GM18505 (cell line): ENCODE results near the gene SFRP2.

Experiments used
- ATAC-seq: cut with Tn5 transposase; IDR thresholded peaks from one replicate; pipeline ENCODE4 v1.9.1; 2021; ENCODE audit not compliant: unreplicated experiment
- POLR2A ChIP-seq: IDR thresholded peaks from 4 replicates; pipeline ENCODE4 v1.6.1; 2011; ENCODE audit warnings: borderline replicate concordance; ENCODE audit not compliant: insufficient read depth, insufficient read length; ENCODE audit errors: extremely low read depth

The SFRP2 gene

GRCh38 chr4:153776601-153777000, 12.3 kb downstream of the SFRP2 start:
- no peak for ATAC-seq
- TF ChIP-seq POLR2A = no peak

GRCh38 chr4:153773236-153773690, 15.6 kb downstream of the SFRP2 start:
- TF ChIP-seq POLR2A = no peak
- ATAC-seq = no peak

DNA sequence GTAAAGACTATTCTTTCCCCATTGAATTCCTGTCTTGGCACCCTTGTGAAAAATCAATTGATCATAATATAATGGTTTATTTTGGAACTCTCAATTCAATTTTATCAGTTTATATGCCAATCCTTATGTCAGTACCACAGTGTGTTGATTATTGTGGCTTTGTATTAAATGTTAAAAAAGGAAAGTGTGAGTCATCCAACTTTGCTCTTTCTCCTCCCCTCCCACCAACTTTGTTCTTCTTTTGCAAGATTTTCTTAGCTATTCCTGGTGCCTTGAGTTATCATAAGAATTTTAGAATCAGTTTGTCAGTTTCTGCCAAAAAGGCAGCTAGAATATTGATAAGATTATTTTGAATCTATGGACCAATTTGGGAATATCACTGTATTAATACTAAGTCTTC, 17.8 kb downstream of the SFRP2 start:
- no peak for TF ChIP-seq POLR2A
- ATAC-seq = no peak

GRCh38 chr4:153766758-153767157, 22.1 kb downstream of the SFRP2 start:
- TF ChIP-seq POLR2A = no peak
- no peak for ATAC-seq

GRCh38 chr4:153765894-153766293, 23.0 kb downstream of the SFRP2 start:
- no peak for ATAC-seq

GRCh38 chr4:153764601-153765368, 24.1 kb downstream of the SFRP2 start:
- no peak for TF ChIP-seq POLR2A
- no peak for ATAC-seq

More at GRCh38 chr4:153765894-153766293, 23.0 kb downstream of the SFRP2 start:
- no peak for TF ChIP-seq POLR2A

DNA sequence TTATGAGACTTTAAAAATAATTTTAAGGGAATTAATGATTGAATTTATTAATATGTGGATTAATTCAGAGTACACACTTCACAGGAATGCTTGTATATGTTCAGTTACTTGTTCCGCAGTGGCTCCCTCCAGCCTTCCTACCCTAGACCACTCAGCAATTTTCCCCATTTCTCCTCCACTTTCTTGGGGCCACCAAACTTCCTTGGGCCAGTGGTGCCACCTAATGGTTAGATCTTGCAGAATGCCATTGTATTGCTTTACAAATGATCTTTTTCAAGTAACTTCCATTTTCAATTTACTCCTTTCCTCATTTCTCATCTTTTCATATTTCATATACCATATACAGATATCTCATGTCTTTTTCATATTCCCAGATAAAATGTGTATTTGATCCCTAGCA, 25.5 kb downstream of the SFRP2 start:
- TF ChIP-seq POLR2A = no peak
- no peak for ATAC-seq

DNA sequence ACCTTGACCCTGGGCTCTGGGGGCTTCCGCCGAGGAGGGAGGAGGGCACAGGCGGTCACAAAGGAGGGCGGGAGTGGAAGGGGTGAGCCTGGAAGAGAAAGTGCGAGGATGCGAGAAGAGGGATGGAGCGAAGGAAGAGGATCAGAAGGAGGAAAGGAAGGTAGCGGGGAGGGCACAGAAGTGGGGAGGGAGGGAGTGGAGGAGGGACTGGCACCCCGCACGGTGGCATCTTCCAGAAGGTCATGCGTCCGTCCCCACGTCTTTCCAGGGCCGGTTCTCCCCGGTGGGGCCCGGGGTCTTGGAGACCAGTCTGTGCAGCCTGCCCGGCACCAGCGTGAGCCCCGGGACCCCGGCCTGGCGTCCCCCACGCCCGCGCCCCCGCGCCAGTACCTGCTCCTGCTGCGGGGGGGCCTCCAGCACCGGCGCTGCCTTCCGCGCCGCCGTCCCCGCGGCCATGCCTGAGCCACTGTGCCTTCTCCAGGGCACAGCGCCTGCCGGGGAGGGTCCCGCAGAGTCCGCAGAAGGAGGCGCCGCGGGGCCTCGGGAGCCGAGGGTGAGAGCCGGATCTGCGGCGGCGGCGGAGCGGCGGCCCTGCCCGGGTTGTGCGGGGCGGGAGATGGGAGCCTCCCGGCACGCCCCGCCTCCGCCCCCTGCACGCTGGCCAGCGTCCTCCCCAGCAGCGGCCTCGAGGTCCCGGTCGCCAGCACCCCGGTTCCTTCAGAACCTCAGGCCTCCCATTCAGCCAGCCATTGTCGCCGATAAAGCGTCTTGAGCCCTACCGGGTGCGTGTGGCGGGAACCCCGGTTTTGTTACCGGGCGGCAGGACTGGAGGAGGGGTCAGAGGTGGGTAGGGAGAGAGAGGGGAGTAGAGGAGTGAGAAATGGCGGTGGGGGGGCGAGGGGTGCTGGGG, 29.2 kb downstream of the SFRP2 start, which contains the start of gene RNF175:
Gene RNF175 (minus strand): TSS at position 618 of the 910 bp plus-strand sequence. CDS start 162 bp downstream, at position 456.
- ATAC-seq = no peak
- no peak for TF ChIP-seq POLR2A

DNA sequence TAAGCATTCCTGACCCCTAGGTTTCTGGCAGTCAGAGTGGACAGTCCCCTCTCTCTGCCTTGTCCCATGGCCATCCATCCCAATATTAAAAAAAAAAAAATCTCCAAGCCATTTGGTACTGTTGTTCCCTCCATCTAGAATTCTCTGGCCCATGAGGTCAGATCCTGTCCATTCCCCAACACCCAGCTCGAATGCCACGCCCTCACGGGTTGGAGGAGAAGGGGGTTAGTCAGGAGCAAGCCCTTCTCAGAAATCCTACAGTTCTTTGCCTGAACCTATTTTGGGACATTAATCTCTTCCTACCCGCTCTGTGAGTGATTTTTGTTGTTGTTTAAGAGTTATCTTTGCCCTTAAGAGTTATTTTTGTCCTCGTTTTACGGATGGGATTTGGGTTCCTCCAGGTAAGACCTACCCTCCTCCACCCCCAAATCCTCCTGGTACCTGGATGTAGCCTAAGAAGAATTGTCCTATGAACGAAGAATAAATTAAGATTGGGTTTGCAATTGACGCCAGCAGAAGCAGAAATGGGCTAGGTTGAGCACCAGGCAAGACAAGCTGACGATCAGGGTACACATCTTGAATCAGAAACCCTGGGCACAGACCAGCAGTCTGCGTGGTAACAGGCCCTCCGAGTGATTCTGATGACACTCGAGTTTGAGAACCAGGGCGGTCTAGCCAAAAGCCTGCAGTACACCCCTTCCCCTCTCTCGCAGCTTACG, 30.0 kb downstream of the SFRP2 start:
- no peak for ATAC-seq
- no peak for TF ChIP-seq POLR2A

DNA sequence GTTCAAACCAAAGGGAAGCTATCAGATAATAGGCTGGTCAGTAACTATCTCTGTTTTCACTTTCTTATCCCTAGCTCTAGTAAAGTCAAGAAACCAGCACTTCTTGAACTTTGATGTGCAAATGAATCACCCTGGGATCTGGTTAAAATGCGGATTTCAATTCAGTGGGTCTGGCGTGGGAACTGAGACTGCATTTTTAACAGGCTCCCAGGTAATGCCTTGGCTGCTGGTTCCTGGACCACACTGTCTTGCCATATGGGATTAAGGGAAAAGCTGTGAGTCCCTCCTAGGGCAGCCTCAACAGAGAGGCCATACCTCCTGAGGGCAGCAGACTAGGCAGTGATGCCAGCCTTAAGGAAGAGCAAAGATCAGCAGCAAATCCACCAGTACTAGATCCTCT, 30.7 kb downstream of the SFRP2 start:
- ATAC-seq = no peak
- no peak for TF ChIP-seq POLR2A

DNA sequence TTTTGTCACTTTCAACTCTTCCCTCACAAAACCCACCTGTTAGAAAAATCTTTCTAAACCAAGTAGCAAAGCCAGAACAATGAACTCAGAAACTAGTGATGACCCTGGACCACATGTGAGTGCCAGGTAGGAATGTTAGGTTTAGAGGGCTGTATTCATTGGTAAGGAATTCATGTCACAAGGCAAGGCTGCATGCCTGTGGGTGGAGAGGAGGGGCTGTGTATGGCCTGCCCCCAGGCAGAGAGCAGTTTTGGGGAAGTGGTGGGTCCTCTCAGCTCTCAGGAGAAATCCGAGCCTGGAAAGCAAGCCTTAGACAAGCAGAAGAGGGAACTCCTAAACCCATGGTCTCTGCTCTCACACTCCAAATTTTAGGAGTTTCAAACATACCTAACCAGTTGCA, 31.5 kb downstream of the SFRP2 start:
- no peak for ATAC-seq
- no peak for TF ChIP-seq POLR2A

DNA sequence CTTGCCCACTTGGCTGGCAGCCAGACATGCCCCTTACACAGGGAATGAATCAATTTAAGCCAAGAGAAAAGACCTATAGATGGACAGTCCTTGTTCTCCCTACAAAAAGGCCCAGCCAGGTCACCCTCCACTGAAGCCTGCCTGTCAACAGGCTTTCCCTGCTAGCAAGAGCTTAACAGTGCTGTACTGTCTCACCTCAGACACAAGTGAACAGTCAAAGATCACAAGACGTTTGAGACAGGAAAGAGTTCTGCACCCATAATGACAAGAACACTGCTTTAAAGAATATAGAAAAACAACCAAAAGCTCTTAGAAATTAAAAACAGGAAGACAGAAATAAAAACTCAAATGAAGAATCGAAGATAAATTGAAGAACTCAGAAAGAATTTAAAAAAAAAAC, 33.7 kb downstream of the SFRP2 start:
- ATAC-seq = no peak
- TF ChIP-seq POLR2A = no peak

GRCh38 chr4:153750197-153750817, 38.6 kb downstream of the SFRP2 start:
- ATAC-seq = peak; percentile 84
- TF ChIP-seq POLR2A = no peak

DNA sequence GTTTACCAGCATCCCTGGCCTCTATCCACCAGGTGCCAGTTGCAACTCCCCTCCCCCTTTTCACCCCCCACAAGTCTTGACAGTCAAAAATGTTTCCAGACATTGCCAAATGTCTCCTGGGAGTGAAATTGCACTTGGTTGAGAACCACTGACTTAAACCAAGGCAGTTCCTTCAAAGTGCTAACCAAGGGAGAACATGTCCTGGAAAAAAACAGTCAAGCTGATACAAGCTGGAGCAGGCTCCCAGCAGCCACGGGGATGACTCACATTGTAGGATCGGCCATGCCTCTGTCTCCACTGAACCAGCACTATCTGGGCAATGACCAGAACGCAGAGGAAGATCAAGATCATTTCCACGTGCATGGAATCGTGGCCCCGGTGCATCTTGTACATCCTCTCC, 40.5 kb downstream of the SFRP2 start:
- TF ChIP-seq POLR2A = no peak
- ATAC-seq = no peak
